Endothelial cell (in vitro differentiated cells): ENCODE results near the gene UBAP2L. TPM values are rescaled to one million over a fixed set of nuclear protein-coding genes. Genes with fewer than 3 reads are reported as not detected.

Source experiments
- DNase-seq: peaks from one replicate; pipeline ENCODE4 v3.0.0; 2021; ENCODE audit warnings: low spot score
- H3K27ac Mint-ChIP-seq: one replicate; pipeline ENCODE4 v1.8.0; 2021; ENCODE audit warnings: mixed read lengths, inconsistent platforms; ENCODE audit not compliant: unreplicated experiment
- H3K27me3 Mint-ChIP-seq: one replicate; pipeline ENCODE4 v1.8.0; 2021; ENCODE audit warnings: mild to moderate bottlenecking, moderate library complexity, mixed read lengths, inconsistent platforms; ENCODE audit not compliant: unreplicated experiment
- H3K36me3 Mint-ChIP-seq: one replicate; pipeline ENCODE4 v1.8.0; 2021; ENCODE audit warnings: mild to moderate bottlenecking, low read depth, mixed read lengths, inconsistent platforms; ENCODE audit not compliant: unreplicated experiment
- H3K4me1 Mint-ChIP-seq: one replicate; pipeline ENCODE4 v1.8.0; 2021; ENCODE audit warnings: mild to moderate bottlenecking, mixed read lengths, inconsistent platforms; ENCODE audit not compliant: unreplicated experiment
- H3K4me3 Mint-ChIP-seq: one replicate; pipeline ENCODE4 v1.8.0; 2021; ENCODE audit warnings: mild to moderate bottlenecking, mixed read lengths, inconsistent platforms; ENCODE audit not compliant: unreplicated experiment
- H3K9me3 Mint-ChIP-seq: one replicate; pipeline ENCODE4 v1.8.0; 2021; ENCODE audit warnings: mixed read lengths, inconsistent platforms; ENCODE audit not compliant: unreplicated experiment
- long read RNA-seq: library from polyadenylated mRNA; unstranded; transcript quantifications from one replicate; pipeline ENCODE4 v2.0.0, GENCODE V29; 2020; ENCODE audit not compliant: unreplicated experiment
- total RNA-seq: library from RNA; stranded (reverse); fragmentation: NEBNext Ultra II Directional; extraction: Animal tissue kit (Norgen Biotek cat#: 25700); gene quantifications from one replicate; pipeline ENCODE4 v1.2.1, GENCODE V29; 2021; ENCODE audit not compliant: unreplicated experiment
- TF ChIP-seq, protein P1 (sequence below): fragments of 200-600 bp; sonication (generic); IDR thresholded peaks from one replicate; pipeline ENCODE4 v1.5.0; 2021; ENCODE audit warnings: antibody characterized with exemption; ENCODE audit not compliant: unreplicated experiment

Gene UBAP2L, protein sequence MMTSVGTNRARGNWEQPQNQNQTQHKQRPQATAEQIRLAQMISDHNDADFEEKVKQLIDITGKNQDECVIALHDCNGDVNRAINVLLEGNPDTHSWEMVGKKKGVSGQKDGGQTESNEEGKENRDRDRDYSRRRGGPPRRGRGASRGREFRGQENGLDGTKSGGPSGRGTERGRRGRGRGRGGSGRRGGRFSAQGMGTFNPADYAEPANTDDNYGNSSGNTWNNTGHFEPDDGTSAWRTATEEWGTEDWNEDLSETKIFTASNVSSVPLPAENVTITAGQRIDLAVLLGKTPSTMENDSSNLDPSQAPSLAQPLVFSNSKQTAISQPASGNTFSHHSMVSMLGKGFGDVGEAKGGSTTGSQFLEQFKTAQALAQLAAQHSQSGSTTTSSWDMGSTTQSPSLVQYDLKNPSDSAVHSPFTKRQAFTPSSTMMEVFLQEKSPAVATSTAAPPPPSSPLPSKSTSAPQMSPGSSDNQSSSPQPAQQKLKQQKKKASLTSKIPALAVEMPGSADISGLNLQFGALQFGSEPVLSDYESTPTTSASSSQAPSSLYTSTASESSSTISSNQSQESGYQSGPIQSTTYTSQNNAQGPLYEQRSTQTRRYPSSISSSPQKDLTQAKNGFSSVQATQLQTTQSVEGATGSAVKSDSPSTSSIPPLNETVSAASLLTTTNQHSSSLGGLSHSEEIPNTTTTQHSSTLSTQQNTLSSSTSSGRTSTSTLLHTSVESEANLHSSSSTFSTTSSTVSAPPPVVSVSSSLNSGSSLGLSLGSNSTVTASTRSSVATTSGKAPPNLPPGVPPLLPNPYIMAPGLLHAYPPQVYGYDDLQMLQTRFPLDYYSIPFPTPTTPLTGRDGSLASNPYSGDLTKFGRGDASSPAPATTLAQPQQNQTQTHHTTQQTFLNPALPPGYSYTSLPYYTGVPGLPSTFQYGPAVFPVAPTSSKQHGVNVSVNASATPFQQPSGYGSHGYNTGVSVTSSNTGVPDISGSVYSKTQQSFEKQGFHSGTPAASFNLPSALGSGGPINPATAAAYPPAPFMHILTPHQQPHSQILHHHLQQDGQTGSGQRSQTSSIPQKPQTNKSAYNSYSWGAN
- 243 TPM for total RNA-seq
- long read RNA-seq, partial matches to known transcripts = 3 of 21 reads
- long read RNA-seq, other reads (novel, unspliced or antisense) = 17 of 21 reads

DNA sequence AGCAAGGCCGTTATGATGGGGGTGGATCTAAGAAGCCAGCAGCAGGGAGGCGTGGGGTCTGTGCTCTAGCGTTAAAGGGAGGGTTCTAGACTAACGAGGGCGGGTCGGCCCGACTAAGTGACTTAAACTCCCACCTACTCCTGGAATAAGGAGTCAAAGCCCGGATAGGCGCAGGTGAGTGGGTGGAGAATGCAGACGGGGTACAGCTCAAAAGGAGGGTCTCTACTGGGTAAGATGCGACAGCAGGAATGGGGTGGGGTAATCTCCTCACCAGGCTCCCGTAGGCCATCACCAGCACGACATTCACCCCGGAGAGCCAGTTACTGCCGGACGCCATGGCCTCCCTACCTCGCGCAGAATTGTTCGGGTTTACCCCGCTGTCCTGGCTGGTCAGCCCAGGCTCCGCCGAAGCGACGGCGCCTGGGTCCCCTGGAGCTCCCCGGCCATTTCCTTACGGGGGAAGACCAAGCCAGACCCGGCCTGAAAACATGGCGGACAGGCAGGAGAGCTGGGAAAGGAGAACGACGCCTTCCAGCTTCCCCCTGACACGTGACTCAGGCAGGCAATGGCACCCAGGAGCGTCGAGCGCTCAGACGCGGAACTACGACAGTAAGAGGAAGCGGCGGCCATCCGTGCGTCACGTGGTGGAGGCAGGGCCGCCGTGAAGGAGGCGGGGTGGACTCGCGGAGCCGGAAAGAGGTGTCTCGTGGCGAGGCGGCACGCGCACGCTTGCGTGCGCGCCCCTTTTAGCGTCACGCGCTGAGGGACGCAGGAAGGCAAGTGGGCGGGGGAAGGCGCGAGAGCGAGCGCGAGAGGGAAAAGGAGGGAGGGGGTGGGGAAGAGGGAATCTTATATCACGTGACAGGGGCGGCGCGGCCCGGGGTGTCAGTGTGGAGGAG lies at the start of gene UBAP2L:
TSS of gene UBAP2L (plus strand) at position 885 of the 899 bp plus-strand sequence. CDS start 4,169 bp downstream, outside the sequence.
- Mint-ChIP-seq H3K9me3 (no peaks in the 10 kb centered on the region), H3K27me3 (peaks cover 15% of the 10 kb centered on the region), H3K4me3 (peak within 1 kb of the TSS; percentile 99), H3K27ac (peak within 1 kb of the TSS; percentile 99), H3K4me1 (peaks cover 36% of the 10 kb centered on the region), H3K36me3 (peaks cover 14% of the 10 kb centered on the region)
- TF ChIP-seq, protein P1, sequence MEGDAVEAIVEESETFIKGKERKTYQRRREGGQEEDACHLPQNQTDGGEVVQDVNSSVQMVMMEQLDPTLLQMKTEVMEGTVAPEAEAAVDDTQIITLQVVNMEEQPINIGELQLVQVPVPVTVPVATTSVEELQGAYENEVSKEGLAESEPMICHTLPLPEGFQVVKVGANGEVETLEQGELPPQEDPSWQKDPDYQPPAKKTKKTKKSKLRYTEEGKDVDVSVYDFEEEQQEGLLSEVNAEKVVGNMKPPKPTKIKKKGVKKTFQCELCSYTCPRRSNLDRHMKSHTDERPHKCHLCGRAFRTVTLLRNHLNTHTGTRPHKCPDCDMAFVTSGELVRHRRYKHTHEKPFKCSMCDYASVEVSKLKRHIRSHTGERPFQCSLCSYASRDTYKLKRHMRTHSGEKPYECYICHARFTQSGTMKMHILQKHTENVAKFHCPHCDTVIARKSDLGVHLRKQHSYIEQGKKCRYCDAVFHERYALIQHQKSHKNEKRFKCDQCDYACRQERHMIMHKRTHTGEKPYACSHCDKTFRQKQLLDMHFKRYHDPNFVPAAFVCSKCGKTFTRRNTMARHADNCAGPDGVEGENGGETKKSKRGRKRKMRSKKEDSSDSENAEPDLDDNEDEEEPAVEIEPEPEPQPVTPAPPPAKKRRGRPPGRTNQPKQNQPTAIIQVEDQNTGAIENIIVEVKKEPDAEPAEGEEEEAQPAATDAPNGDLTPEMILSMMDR = no peak
- DNase-seq = peak; percentile 98

DNA sequence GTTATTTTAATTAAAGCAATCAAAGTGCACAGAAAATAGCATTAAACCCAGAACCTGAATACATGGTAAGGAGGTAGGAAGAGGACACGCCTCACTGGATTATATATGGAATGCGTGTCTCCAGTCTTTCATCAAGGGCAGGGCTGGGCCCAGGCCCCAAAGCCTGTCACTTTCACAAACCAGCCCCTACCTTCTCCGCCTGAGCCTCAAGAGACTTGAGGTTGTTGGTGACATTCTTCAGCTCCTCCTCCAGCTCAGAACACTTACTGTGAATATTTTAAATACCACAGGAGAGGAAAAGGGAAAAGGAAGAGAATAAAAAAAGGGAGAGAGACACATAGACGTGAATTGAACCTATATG lies 49.6 kb upstream of the UBAP2L start:
- Mint-ChIP-seq H3K27me3 (peaks cover 7% of the 10 kb centered on the region), H3K9me3 (no peaks in the 10 kb centered on the region), H3K36me3 (peaks cover 57% of the 10 kb centered on the region), H3K4me3 (peak overlapping the region; percentile 79), H3K4me1 (peaks cover 27% of the 10 kb centered on the region), H3K27ac (no peak overlapping the region)
- TF ChIP-seq, protein P1 = no peak
- DNase-seq = no peak

DNA sequence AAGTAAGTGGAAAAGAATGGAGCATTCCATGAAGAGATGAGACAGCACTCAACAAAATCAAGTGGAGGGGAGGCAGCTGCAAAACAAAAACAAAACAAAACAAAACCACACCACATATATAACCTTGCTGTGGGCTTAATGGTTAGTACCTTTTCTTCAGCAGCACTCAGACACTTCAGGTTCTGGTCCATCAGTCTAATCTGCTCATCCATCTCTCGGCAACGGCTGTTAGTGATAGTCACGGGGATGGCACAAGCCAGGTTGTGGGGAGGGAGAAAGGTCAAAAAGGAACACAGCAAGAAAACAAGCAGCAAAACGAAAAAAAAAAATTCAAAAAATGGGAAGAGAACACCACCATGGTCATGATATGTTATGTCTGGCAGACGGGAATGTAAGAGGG lies 48.9 kb upstream of the UBAP2L start:
- Mint-ChIP-seq H3K4me1 (peaks cover 34% of the 10 kb centered on the region), H3K27ac (peak overlapping the region; percentile 73), H3K4me3 (peak overlapping the region; percentile 79), H3K36me3 (peaks cover 55% of the 10 kb centered on the region), H3K27me3 (peaks cover 7% of the 10 kb centered on the region), H3K9me3 (no peaks in the 10 kb centered on the region)
- no peak for DNase-seq
- TF ChIP-seq, protein P1 = no peak

DNA sequence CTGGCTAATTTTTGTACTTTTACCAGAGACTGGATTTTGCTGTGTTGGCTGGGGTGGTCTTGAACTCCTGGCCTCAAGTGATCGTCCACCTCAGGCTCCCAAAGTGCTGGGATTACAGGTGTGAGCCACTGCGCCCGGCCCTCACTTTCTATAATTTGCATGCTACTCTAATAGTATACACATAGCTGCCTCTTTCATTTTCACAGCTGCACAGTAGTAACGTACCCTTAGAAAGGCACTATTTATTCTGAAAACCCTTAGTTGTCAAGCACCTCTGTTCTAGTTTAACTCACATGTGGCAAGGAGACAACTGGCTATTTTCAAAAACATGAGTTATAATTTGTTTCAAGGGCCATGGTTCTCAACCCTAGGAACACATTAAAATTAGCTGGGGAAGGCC lies 46.1 kb upstream of the UBAP2L start:
- Mint-ChIP-seq H3K9me3 (no peaks in the 10 kb centered on the region), H3K27ac (peak overlapping the region; percentile 13), H3K4me3 (no peak overlapping the region), H3K36me3 (peaks cover 55% of the 10 kb centered on the region), H3K4me1 (peaks cover 59% of the 10 kb centered on the region), H3K27me3 (peaks cover 7% of the 10 kb centered on the region)
- TF ChIP-seq, protein P1 = no peak
- no peak for DNase-seq
